Stimulated activated naive CD8-positive, alpha-beta T cell treated with anti-CD3 and anti-CD28 coated beads, Interleukin-15, Interleukin-2, amounts not matched to agents 100 ng/mL and 50 ng/mL, for 24 hours (primary cell): ENCODE data around the gene KANSL1L.
A peak's percentile ranks its signal among the peaks of the same experiment; 100 is the strongest.

Experiments
- H3K27ac Mint-ChIP-seq: one replicate; pipeline ENCODE4 v1.8.0; 2021; ENCODE audit warnings: mild to moderate bottlenecking, mixed read lengths
- H3K27me3 Mint-ChIP-seq: one replicate; pipeline ENCODE4 v1.8.0; 2021; ENCODE audit warnings: mixed read lengths
- H3K36me3 Mint-ChIP-seq: one replicate; pipeline ENCODE4 v1.8.0; 2021; ENCODE audit warnings: low read depth, mixed read lengths
- H3K4me1 Mint-ChIP-seq: one replicate; pipeline ENCODE4 v1.8.0; 2021; ENCODE audit warnings: low read depth, mixed read lengths
- H3K4me3 Mint-ChIP-seq: one replicate; pipeline ENCODE4 v1.8.0; 2021; ENCODE audit warnings: mild to moderate bottlenecking, mixed read lengths
- H3K9me3 Mint-ChIP-seq: one replicate; pipeline ENCODE4 v1.8.0; 2021; ENCODE audit warnings: mixed read lengths

Gene KANSL1L

GRCh38 chr2:210004881-210005280, 166.3 kb downstream of the KANSL1L start:
- Mint-ChIP-seq H3K36me3 (peaks cover 65% of the 10 kb centered on the region), H3K4me3 (peak overlapping the region; percentile 98), H3K9me3 (peaks cover 4% of the 10 kb centered on the region), H3K27ac (peak overlapping the region; percentile 59), H3K27me3 (no peaks in the 10 kb centered on the region), H3K4me1 (peaks cover 71% of the 10 kb centered on the region)

- Mint-ChIP-seq H3K9me3 (peaks cover 4% of the 10 kb centered on the region), H3K36me3 (peaks cover 50% of the 10 kb centered on the region), H3K4me1 (peaks cover 68% of the 10 kb centered on the region), H3K4me3 (peak overlapping the region; percentile 98), H3K27me3 (no peaks in the 10 kb centered on the region), H3K27ac (peak overlapping the region; percentile 96)
These were observed 167.8 kb downstream of the KANSL1L start for GRCh38 chr2:210003359-210003758.

GRCh38 chr2:210002158-210003157, 168.8 kb downstream of the KANSL1L start, which contains the start of gene RPE:
TSS of gene RPE (plus strand) at chr2:210002638. CDS start at chr2:210002662, 24 bp downstream.
- Mint-ChIP-seq H3K27ac (peak within 1 kb of the TSS; percentile 96), H3K4me3 (peak within 1 kb of the TSS; percentile 98), H3K36me3 (peaks cover 41% of the 10 kb centered on the region), H3K9me3 (peaks cover 4% of the 10 kb centered on the region), H3K4me1 (peaks cover 59% of the 10 kb centered on the region), H3K27me3 (no peaks in the 10 kb centered on the region)

- Mint-ChIP-seq H3K4me1 (peaks cover 42% of the 10 kb centered on the region), H3K4me3 (no peak overlapping the region), H3K27ac (no peak overlapping the region), H3K9me3 (peaks cover 4% of the 10 kb centered on the region), H3K36me3 (peaks cover 24% of the 10 kb centered on the region), H3K27me3 (no peaks in the 10 kb centered on the region)
These were observed 170.5 kb downstream of the KANSL1L start for GRCh38 chr2:210000464-210001324.

GRCh38 chr2:209998596-209998995, 172.6 kb downstream of the KANSL1L start:
- H3K36me3 Mint-ChIP-seq: peaks cover 6% of the 10 kb centered on the region
- H3K27me3 Mint-ChIP-seq: no peaks in the 10 kb centered on the region
- H3K27ac Mint-ChIP-seq: no peak overlapping the region
- H3K9me3 Mint-ChIP-seq: peaks cover 4% of the 10 kb centered on the region
- H3K4me1 Mint-ChIP-seq: peaks cover 21% of the 10 kb centered on the region
- no peak overlapping the region for H3K4me3 Mint-ChIP-seq

GRCh38 chr2:209993968-209994367, 177.2 kb downstream of the KANSL1L start:
- Mint-ChIP-seq H3K4me1 (no peaks in the 10 kb centered on the region), H3K36me3 (no peaks in the 10 kb centered on the region), H3K9me3 (no peaks in the 10 kb centered on the region), H3K27ac (no peak overlapping the region), H3K27me3 (peaks cover 14% of the 10 kb centered on the region), H3K4me3 (no peak overlapping the region)

- Mint-ChIP-seq H3K36me3 (no peaks in the 10 kb centered on the region), H3K9me3 (no peaks in the 10 kb centered on the region), H3K4me3 (no peak overlapping the region)
These were observed 180.4 kb downstream of the KANSL1L start for GRCh38 chr2:209990838-209991237.

GRCh38 chr2:209988010-209988409, 183.2 kb downstream of the KANSL1L start:
- Mint-ChIP-seq H3K27me3 (peaks cover 25% of the 10 kb centered on the region), H3K9me3 (no peaks in the 10 kb centered on the region), H3K36me3 (no peaks in the 10 kb centered on the region), H3K4me3 (no peak overlapping the region), H3K27ac (no peak overlapping the region), H3K4me1 (no peaks in the 10 kb centered on the region)

More at GRCh38 chr2:209990838-209991237, 180.4 kb downstream of the KANSL1L start:
- Mint-ChIP-seq H3K4me1 (no peaks in the 10 kb centered on the region), H3K27me3 (peaks cover 16% of the 10 kb centered on the region), H3K27ac (no peak overlapping the region)

- Mint-ChIP-seq H3K27me3 (peaks cover 28% of the 10 kb centered on the region), H3K4me1 (no peaks in the 10 kb centered on the region), H3K9me3 (no peaks in the 10 kb centered on the region), H3K36me3 (no peaks in the 10 kb centered on the region), H3K27ac (no peak overlapping the region), H3K4me3 (no peak overlapping the region)
These were observed 184.8 kb downstream of the KANSL1L start for GRCh38 chr2:209986415-209986814.

- Mint-ChIP-seq H3K36me3 (no peaks in the 10 kb centered on the region), H3K27me3 (peaks cover 28% of the 10 kb centered on the region), H3K4me3 (no peak overlapping the region), H3K9me3 (no peaks in the 10 kb centered on the region), H3K27ac (no peak overlapping the region), H3K4me1 (no peaks in the 10 kb centered on the region)
These were observed 185.3 kb downstream of the KANSL1L start for GRCh38 chr2:209985874-209986273.

- Mint-ChIP-seq H3K27ac (no peak overlapping the region), H3K27me3 (peaks cover 15% of the 10 kb centered on the region)
These were observed 186.9 kb downstream of the KANSL1L start for GRCh38 chr2:209984291-209984690.

GRCh38 chr2:209977386-209978239, 193.6 kb downstream of the KANSL1L start:
- no peaks in the 10 kb centered on the region for H3K36me3 Mint-ChIP-seq
- no peaks in the 10 kb centered on the region for H3K9me3 Mint-ChIP-seq
- no peaks in the 10 kb centered on the region for H3K4me1 Mint-ChIP-seq
- H3K27me3 Mint-ChIP-seq: peaks cover 8% of the 10 kb centered on the region
- no peak overlapping the region for H3K4me3 Mint-ChIP-seq
- no peak overlapping the region for H3K27ac Mint-ChIP-seq

More at GRCh38 chr2:209984291-209984690, 186.9 kb downstream of the KANSL1L start:
- Mint-ChIP-seq H3K4me1 (no peaks in the 10 kb centered on the region), H3K36me3 (no peaks in the 10 kb centered on the region), H3K4me3 (no peak overlapping the region), H3K9me3 (no peaks in the 10 kb centered on the region)

GRCh38 chr2:209976698-209977385, 194.4 kb downstream of the KANSL1L start:
- Mint-ChIP-seq H3K27ac (no peak overlapping the region), H3K4me1 (no peaks in the 10 kb centered on the region), H3K9me3 (no peaks in the 10 kb centered on the region), H3K36me3 (no peaks in the 10 kb centered on the region), H3K4me3 (no peak overlapping the region), H3K27me3 (peaks cover 12% of the 10 kb centered on the region)
